ENCODE results near the gene ADAT2. TPM values are rescaled to one million over a fixed set of nuclear protein-coding genes. Genes with fewer than 3 reads are reported as not detected.

ADAT2 gene
- total and polyA plus RNA-seq, 2 experiments from 2014 or later = 3.1 to 3.4 TPM

DNA sequence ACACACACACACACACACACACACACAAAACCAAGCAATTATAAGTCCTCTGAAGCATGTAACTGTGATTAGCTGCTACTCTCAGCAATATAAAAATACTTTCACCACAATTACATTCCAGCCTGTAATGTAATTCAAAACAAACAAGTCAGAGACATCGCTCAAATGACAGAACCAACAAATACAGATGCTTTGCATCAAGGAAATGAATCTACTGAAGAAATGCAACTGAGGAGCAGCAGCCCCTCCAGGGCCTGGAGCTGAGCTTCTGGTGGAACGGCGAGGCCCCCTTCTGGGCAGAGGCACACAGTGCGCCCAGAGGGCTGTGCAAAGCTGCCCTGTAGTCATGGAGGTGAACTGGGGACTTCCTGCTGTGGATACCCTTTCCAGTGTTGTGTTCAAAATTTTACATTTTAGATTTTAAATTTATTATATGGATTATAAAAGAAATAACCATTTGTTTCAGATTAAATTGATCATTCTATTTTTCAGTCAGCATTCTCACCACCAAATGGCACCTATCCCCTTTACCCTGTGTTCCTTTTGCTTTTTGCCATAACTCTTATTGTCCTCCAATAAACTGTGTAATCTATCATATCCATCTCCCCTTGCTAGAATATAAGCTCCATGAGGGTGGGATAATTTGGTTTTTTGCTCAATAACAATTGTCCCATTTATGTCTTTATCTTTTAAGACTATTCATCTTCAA is 23.2 kb downstream of the ADAT2 start:
- TF ChIP-seq EZH2phosphoT487 (IDR thresholded peaks at IDR 0.05; ENCODE audit: low read depth, severe bottlenecking, unreplicated experiment) (no peak), EZH2 (IDR thresholded peaks at IDR 0.05; ENCODE audit: borderline replicate concordance) (no peak)
- TF ChIP-seq, protein P1, sequence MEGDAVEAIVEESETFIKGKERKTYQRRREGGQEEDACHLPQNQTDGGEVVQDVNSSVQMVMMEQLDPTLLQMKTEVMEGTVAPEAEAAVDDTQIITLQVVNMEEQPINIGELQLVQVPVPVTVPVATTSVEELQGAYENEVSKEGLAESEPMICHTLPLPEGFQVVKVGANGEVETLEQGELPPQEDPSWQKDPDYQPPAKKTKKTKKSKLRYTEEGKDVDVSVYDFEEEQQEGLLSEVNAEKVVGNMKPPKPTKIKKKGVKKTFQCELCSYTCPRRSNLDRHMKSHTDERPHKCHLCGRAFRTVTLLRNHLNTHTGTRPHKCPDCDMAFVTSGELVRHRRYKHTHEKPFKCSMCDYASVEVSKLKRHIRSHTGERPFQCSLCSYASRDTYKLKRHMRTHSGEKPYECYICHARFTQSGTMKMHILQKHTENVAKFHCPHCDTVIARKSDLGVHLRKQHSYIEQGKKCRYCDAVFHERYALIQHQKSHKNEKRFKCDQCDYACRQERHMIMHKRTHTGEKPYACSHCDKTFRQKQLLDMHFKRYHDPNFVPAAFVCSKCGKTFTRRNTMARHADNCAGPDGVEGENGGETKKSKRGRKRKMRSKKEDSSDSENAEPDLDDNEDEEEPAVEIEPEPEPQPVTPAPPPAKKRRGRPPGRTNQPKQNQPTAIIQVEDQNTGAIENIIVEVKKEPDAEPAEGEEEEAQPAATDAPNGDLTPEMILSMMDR (IDR thresholded peaks at IDR 0.05; ENCODE audit: poor library complexity) = peak; percentile 98
- 15% methylated on average over 4 of the region's 4 CpGs for WGBS (ENCODE audit: low lambda C conversion rate, missing lambda C conversion rate)

DNA sequence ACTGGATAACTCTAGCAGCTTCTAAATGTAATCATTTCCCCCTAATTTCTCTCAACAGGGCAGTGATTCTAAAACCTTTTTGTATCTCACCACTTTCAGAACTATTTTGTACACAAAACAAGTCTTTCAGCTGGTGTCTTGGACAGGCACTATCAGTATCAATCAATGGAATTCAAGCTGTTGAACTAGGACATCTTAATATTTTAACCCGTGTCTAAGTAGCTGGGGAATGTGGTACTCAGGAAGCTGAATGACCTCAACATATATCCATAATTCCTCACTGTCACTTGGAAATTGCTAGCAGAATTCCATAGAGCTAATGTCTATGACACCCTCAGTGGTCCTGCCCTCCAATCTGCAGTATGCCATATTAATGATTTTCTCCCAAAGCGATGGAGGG is 24.5 kb downstream of the ADAT2 start:
- WGBS (ENCODE audit: low lambda C conversion rate, missing lambda C conversion rate) = 68% methylated on average over 2 of the region's 2 CpGs

More for the DNA sequence above, 23.2 kb downstream of the ADAT2 start:
- Histone ChIP-seq H3K79me2 (no peaks in the 10 kb centered on the region), H3K4me3 (no peak overlapping the region), H3K27me3 (no peaks in the 10 kb centered on the region), H2AFZ (no peak overlapping the region), H3K9me3 (ENCODE audit: low read depth) (no peaks in the 10 kb centered on the region), H3K36me3 (replicated peaks; ENCODE audit: insufficient read depth, low read depth) (no peaks in the 10 kb centered on the region), H4K20me1 (ENCODE audit: insufficient read depth, poor library complexity, severe bottlenecking) (no peaks in the 10 kb centered on the region), H3K9me2 (replicated peaks; ENCODE audit: insufficient read depth) (no peaks in the 10 kb centered on the region), H3K4me1 (ENCODE audit: insufficient read depth) (peaks cover 3% of the 10 kb centered on the region), H3K4me2 (no peak overlapping the region), H3K27ac (no peak overlapping the region)
- DNase-seq (ENCODE audit: low spot score) = peak; percentile 92

DNA sequence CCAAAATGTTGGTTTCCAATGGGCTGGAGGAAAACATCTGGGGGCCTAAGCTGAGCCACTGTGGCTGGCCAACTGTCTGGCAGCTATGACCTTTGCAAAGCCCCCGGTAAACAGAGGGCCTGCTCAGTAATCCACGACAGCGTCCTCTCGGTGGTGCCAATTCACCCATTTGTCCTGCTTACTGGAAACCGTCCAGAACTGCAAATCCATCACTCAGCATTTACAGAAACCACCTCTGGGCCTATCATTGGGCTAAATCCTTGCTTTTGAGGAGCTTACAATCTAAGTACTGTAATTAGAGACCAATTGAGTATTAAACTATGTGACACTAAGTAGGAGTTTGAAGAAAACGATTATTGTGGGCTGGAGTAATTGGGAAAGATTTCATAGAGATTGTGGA is 31.0 kb downstream of the ADAT2 start:
- no peaks in the 10 kb centered on the region for H3K27me3 ChIP-seq
- H3K27ac ChIP-seq = no peak overlapping the region
- H3K79me2 ChIP-seq = no peaks in the 10 kb centered on the region
- WGBS (ENCODE audit: low lambda C conversion rate, missing lambda C conversion rate) = 66% methylated on average over 6 of the region's 6 CpGs
- DNase-seq (ENCODE audit: low spot score) = no peak
- no peak for TF ChIP-seq EZH2phosphoT487 (IDR thresholded peaks at IDR 0.05; ENCODE audit: low read depth, severe bottlenecking, unreplicated experiment)
- H3K36me3 ChIP-seq (replicated peaks; ENCODE audit: insufficient read depth, low read depth) = no peaks in the 10 kb centered on the region
- H4K20me1 ChIP-seq (ENCODE audit: insufficient read depth, poor library complexity, severe bottlenecking) = no peaks in the 10 kb centered on the region
- H3K9me3 ChIP-seq (ENCODE audit: low read depth) = no peaks in the 10 kb centered on the region
- H3K4me2 ChIP-seq = no peak overlapping the region
- H3K9me2 ChIP-seq (replicated peaks; ENCODE audit: insufficient read depth) = no peaks in the 10 kb centered on the region
- H2AFZ ChIP-seq = no peak overlapping the region
- no peaks in the 10 kb centered on the region for H3K4me1 ChIP-seq (ENCODE audit: insufficient read depth)
- no peak overlapping the region for H3K4me3 ChIP-seq

More for the DNA sequence above, 24.5 kb downstream of the ADAT2 start:
- Histone ChIP-seq H3K27ac (no peak overlapping the region), H3K79me2 (no peaks in the 10 kb centered on the region), H2AFZ (no peak overlapping the region), H3K9me2 (replicated peaks; ENCODE audit: insufficient read depth) (no peaks in the 10 kb centered on the region), H3K36me3 (replicated peaks; ENCODE audit: insufficient read depth, low read depth) (no peaks in the 10 kb centered on the region), H4K20me1 (ENCODE audit: insufficient read depth, poor library complexity, severe bottlenecking) (no peaks in the 10 kb centered on the region), H3K4me2 (no peak overlapping the region), H3K9me3 (ENCODE audit: low read depth) (no peaks in the 10 kb centered on the region), H3K27me3 (no peaks in the 10 kb centered on the region), H3K4me1 (ENCODE audit: insufficient read depth) (peaks cover 3% of the 10 kb centered on the region), H3K4me3 (no peak overlapping the region)
- DNase-seq (ENCODE audit: low spot score) = no peak
- TF ChIP-seq EZH2 (IDR thresholded peaks at IDR 0.05; ENCODE audit: borderline replicate concordance) (no peak), EZH2phosphoT487 (IDR thresholded peaks at IDR 0.05; ENCODE audit: low read depth, severe bottlenecking, unreplicated experiment) (no peak)
- TF ChIP-seq, protein P1 (IDR thresholded peaks at IDR 0.05; ENCODE audit: poor library complexity) = no peak

DNA sequence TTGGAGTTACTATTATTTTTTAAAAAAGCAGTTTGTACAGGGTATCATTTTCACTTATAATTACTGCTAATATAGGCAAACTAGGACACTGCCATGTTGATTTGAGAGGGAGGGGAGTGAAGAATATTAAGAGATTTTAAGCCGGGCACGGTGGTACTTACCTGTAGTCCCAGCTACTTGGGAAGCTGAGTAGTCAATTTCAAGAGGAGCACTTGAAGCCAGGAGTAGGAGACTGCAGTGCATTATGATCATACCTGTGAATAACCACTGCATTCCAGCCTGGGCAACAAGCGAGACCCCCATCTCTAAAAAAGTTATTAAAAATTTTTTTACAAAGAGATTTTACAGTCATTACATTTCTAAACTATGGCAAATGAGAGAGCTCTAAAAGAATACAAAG is 35.7 kb downstream of the ADAT2 start:
- Histone ChIP-seq H3K4me3 (no peak overlapping the region), H3K36me3 (replicated peaks; ENCODE audit: insufficient read depth, low read depth) (no peaks in the 10 kb centered on the region), H3K4me1 (ENCODE audit: insufficient read depth) (peaks cover 12% of the 10 kb centered on the region), H3K27ac (no peak overlapping the region), H3K9me2 (replicated peaks; ENCODE audit: insufficient read depth) (no peaks in the 10 kb centered on the region), H2AFZ (no peak overlapping the region), H3K79me2 (no peaks in the 10 kb centered on the region), H3K4me2 (no peak overlapping the region), H4K20me1 (ENCODE audit: insufficient read depth, poor library complexity, severe bottlenecking) (no peaks in the 10 kb centered on the region), H3K9me3 (ENCODE audit: low read depth) (no peaks in the 10 kb centered on the region), H3K27me3 (no peaks in the 10 kb centered on the region)
- 93% methylated on average over 3 of the region's 3 CpGs for WGBS (ENCODE audit: low lambda C conversion rate, missing lambda C conversion rate)
- no peak for DNase-seq (ENCODE audit: low spot score)
- no peak for TF ChIP-seq EZH2 (IDR thresholded peaks at IDR 0.05; ENCODE audit: borderline replicate concordance)
- no peak for TF ChIP-seq EZH2phosphoT487 (IDR thresholded peaks at IDR 0.05; ENCODE audit: low read depth, severe bottlenecking, unreplicated experiment)
- TF ChIP-seq, protein P1 (IDR thresholded peaks at IDR 0.05; ENCODE audit: poor library complexity) = no peak
